ENCODE data around the gene SH3TC1. TPM values are rescaled to one million over a fixed set of nuclear protein-coding genes. Genes with fewer than 3 reads are reported as not detected.

Gene SH3TC1
- total and polyA plus RNA-seq, 2 of the 8 experiments (the other 6 are each of a cell fraction or from before 2014, with no cell fraction given) = 0.15 TPM; not detected in 1

DNA sequence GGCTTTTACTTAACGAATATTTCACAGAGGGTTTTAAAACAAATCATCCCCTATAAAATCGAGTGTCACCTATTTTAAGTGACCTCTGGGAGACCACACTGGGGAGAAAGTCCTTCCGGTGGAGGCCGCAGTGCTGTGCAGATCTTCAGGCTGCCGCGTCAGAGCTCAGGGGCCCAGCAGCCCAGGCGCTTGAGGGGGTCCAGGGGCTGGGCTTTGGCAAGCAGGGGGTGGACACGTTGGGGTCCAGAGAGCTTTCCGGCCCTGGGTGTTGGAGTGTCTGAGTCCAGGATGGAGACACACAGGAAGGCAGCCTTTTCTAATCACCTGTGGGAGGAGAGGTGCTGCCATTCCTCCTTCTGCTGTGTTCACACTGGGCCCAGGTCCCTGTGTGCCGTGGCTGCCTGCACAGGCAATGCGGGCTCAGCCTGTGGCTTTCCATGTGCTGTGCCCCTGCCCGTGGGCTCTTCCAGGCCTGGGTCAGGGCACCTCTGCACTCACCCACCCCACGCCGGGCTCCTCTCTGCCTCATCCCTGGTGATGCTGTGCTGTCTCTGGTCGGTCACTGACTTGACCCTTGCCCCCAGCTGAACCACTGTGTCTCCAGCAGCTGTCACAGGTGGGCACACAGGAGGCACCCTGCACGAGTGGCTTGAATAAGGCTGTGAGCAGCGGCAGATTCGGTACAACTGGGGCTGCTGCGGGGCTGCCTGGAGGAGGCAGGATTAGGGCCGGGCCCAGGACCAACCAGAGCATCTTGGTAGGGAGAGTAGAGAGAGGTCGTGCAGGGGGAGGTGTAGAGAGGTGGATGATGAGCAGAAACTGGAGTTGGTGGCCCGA lies 80.4 kb downstream of the SH3TC1 start:
- H2BK20ac ChIP-seq (ENCODE audit: low read length) = no peak overlapping the region
- CTCF ChIA-PET (ENCODE audit: partially characterized antibody) = interaction anchor here (3.7 kb wide), 1 partner anchor 13 kb away, joined by 14 read pairs; no protein-coding TSS in a partner anchor
- no peak overlapping the region for H4K8ac ChIP-seq (ENCODE audit: extremely low read depth, insufficient read depth, low read length)
- no peak overlapping the region for H3K56ac ChIP-seq (replicated peaks; ENCODE audit: insufficient read length, low read depth, low read length)
- no peak overlapping the region for H3K27ac ChIP-seq (ENCODE audit: low read depth, low read length)
- H3K36me3 ChIP-seq (ENCODE audit: control insufficient read depth in 2 of 4, insufficient read depth in 4 of 4, low read length in 3 of 4) = no peaks in the 10 kb centered on the region
- H3K14ac ChIP-seq (ENCODE audit: insufficient read length) = no peak overlapping the region
- H3K79me1 ChIP-seq (ENCODE audit: low read depth, low read length) = no peaks in the 10 kb centered on the region
- WGBS, 2 experiments (ENCODE audit: extremely low coverage in 1 of 2, insufficient coverage in 1 of 2, insufficient read length in 1 of 2, insufficient replicate concordance in 2 of 2, low coverage in 1 of 2, low lambda C conversion rate in 2 of 2, missing lambda C conversion rate in 1 of 2) = 87% methylated on average over 22 of the region's 22 CpGs; no CpG with 5 or more reads in 1 of the 2 experiments
- H3K79me2 ChIP-seq (ENCODE audit: control insufficient read depth in 1 of 2, insufficient read depth in 2 of 2, low read length in 2 of 2) = no peaks in the 10 kb centered on the region
- POLR2A ChIA-PET (ENCODE audit: partially characterized antibody) = no interaction called here
- H3K23me2 ChIP-seq (ENCODE audit: low read depth, low read length) = no peaks in the 10 kb centered on the region
- H3K4me3 ChIP-seq (ENCODE audit: extremely low read depth in 1 of 4, insufficient read depth in 2 of 4, low read depth in 3 of 4, low read length in 4 of 4) = no peak overlapping the region
- H4K91ac ChIP-seq (replicated peaks; ENCODE audit: insufficient read length, low read length) = no peak overlapping the region
- H3K4me1 ChIP-seq (replicated peaks in 1 of 4; ENCODE audit: control insufficient read depth in 3 of 4, insufficient read depth in 4 of 4, low read length in 3 of 4) = no peaks in the 10 kb centered on the region
- peaks cover 0 to 3% of the 10 kb centered on the region in 2 experiments for H4K20me1 ChIP-seq (replicated peaks in 1 of 2; ENCODE audit: control insufficient read depth in 1 of 2, insufficient read depth in 2 of 2, low read length in 2 of 2)
- no peak overlapping the region for H2AK5ac ChIP-seq (ENCODE audit: low read depth, low read length)
- no peak overlapping the region for H4K5ac ChIP-seq (ENCODE audit: insufficient read length, low read depth, low read length)
- no peaks in the 10 kb centered on the region for H3K9me3 ChIP-seq (ENCODE audit: insufficient read depth in 2 of 2, low read depth in 1 of 2, low read length in 1 of 2)
- H3K23ac ChIP-seq (ENCODE audit: insufficient read length) = no peak overlapping the region
- no peak overlapping the region for H3K9ac ChIP-seq (replicated peaks in 1 of 4; ENCODE audit: extremely low read depth in 1 of 4, low read depth in 3 of 4, low read length in 3 of 4)
- H3K18ac ChIP-seq (ENCODE audit: extremely low read depth, low read length) = no peak overlapping the region
- DNase-seq (ENCODE audit: low read depth in 1 of 2, low spot score in 2 of 2) = no peak
- H2BK12ac ChIP-seq (ENCODE audit: low read depth, low read length) = no peak overlapping the region
- no peaks in the 10 kb centered on the region for H3K27me3 ChIP-seq (replicated peaks in 1 of 4; ENCODE audit: control insufficient read depth in 3 of 4, extremely low read depth in 1 of 4, insufficient read depth in 3 of 4, low read length in 3 of 4)
- no peak overlapping the region for H2BK5ac ChIP-seq (ENCODE audit: low read depth, low read length)
- no peak for FAIRE-seq
- H3K4me2 ChIP-seq (ENCODE audit: insufficient read depth in 1 of 2, low read depth in 2 of 2, low read length in 2 of 2) = no peak overlapping the region
- no peak overlapping the region for H2BK120ac ChIP-seq (replicated peaks; ENCODE audit: low read depth, low read length)
- no peak overlapping the region for H3K4ac ChIP-seq (replicated peaks; ENCODE audit: insufficient read length, low read depth, low read length)
- H2BK15ac ChIP-seq (ENCODE audit: low read length) = no peak overlapping the region
- H2AFZ ChIP-seq (ENCODE audit: low read length) = no peak overlapping the region
- TF ChIP-seq KDM4A (IDR thresholded peaks at IDR 0.05; ENCODE audit: low read depth, low read length, severe bottlenecking) (no peak), TCF12 (IDR thresholded peaks at IDR 0.05; ENCODE audit: low read depth, low read length) (no peak), KDM5A (IDR thresholded peaks at IDR 0.05; ENCODE audit: low read length) (no peak), YY1 (IDR thresholded peaks at IDR 0.05; ENCODE audit: low read depth, low read length) (no peak), ASH2L (IDR thresholded peaks at IDR 0.05; ENCODE audit: low read length) (no peak), JUND (IDR thresholded peaks at IDR 0.05; ENCODE audit: low read length) (no peak), NANOG (IDR thresholded peaks at IDR 0.05; ENCODE audit: insufficient read depth, low read depth, low read length, poor library complexity, severe bottlenecking) (no peak), EP300 (IDR thresholded peaks at IDR 0.05; ENCODE audit: borderline replicate concordance in 1 of 2, low read depth in 2 of 2, low read length in 2 of 2) (no peak), SP4 (IDR thresholded peaks at IDR 0.05; ENCODE audit: low read length) (no peak)
- TF ChIP-seq, protein P1, sequence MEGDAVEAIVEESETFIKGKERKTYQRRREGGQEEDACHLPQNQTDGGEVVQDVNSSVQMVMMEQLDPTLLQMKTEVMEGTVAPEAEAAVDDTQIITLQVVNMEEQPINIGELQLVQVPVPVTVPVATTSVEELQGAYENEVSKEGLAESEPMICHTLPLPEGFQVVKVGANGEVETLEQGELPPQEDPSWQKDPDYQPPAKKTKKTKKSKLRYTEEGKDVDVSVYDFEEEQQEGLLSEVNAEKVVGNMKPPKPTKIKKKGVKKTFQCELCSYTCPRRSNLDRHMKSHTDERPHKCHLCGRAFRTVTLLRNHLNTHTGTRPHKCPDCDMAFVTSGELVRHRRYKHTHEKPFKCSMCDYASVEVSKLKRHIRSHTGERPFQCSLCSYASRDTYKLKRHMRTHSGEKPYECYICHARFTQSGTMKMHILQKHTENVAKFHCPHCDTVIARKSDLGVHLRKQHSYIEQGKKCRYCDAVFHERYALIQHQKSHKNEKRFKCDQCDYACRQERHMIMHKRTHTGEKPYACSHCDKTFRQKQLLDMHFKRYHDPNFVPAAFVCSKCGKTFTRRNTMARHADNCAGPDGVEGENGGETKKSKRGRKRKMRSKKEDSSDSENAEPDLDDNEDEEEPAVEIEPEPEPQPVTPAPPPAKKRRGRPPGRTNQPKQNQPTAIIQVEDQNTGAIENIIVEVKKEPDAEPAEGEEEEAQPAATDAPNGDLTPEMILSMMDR (IDR thresholded peaks at IDR 0.05; ENCODE audit: control extremely low read depth in 1 of 3, insufficient read depth in 1 of 3, low read depth in 1 of 3, low read length in 3 of 3) = no peak
